ENCODE data around the gene ENPP6.
A peak's percentile ranks its signal among the peaks of the same experiment; 100 is the strongest.

ENPP6 gene

GRCh38 chr4:184188443-184189400 lies 29.0 kb downstream of the ENPP6 start:
- no peak for DNase-seq

DNA sequence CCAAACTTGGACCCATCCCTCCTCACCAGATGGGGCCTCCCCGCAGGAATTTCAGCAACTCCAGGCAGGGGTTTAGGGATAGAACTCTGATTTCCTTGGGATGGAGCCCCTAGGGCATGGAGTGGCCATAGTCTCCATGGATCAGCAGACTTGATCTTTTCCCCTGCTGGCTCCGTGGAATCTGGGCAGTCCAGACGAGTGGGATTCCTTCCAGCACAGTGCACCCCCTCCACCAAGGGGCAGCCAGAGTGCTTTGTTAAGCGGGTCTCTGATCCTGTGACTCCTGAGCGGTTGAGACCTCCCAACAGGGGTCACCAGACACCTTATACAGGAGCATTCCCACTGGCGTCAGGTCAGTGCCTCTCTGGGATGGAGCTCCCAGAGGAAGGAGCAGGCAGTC lies 40.4 kb downstream of the ENPP6 start:
- no peak for DNase-seq

DNA sequence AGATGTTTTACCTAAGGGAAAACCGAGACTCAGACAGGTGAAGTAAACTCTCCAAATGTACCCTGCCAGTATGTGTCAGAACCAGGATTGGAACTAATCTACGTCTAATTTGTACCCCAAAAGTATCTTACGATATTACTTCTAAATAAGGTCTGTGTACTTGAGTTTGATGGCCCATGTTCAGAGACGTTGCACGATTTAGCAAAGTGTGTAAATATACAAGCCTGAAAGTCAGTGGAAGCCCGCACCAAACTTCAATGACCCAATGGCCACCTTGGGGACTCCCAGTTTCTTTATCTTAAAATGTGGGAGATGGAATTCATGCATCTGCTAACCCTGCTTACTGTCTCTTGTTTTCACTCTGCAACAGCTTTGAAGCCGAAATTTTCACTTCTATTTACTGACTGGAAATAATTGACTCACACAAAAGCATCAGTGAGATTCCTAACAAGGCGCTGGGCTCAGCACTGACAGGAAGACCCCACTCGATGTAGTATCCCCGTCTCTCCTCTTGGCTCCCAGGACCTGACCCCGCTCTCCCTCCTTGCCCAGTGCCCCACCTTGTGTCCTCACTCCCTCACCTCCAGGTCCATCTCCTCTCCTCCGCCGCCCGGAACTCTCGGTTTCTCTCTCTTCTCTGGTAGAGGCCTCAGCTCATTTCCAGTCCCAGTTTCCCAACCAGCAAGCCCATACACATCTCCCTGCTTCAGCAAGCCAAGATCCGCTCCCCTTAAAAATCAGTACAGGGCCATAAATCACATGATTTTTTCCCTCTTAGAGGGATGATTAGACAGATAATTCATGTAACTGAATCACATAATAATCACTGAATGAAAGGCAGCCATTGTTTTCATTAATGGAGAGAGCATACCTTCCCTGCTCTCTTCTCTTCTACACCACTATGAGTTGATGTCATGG lies 42.8 kb downstream of the ENPP6 start:
- no peak for DNase-seq

- peak; percentile 81 for DNase-seq
Observed at GRCh38 chr4:184171011-184171410, 46.7 kb downstream of the ENPP6 start.

DNA sequence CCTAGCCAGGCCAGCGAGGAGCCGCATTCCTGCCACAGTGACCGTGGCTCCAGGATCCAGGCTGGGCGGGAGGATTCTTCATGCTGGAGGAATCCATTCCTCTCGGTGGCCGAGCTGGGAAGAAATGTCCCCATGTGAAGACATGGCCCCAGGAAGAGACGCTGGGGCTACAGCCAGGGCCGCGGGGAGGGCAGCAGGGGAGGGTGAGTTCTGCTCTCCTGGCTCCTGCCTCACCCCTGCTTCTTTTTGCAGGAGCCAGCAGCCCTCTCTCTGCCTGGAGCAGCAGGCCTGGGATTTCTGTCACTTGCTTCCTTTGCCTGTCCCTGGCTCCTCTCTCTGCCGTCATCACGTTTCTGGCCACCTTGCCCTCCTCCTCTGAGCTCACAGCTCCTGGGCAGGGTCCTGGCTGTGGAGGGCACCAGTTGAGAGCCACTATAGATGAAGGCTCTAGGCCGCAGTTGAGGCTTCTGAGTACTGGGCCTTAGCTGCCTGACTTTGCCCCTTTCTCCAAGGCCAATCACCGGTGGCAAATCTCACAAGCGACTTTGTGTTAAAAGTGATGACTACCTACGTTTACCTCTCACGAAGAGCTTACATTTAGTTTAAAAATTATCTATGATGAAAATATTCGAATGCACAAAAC lies 48.3 kb downstream of the ENPP6 start:
- DNase-seq: no peak

DNA sequence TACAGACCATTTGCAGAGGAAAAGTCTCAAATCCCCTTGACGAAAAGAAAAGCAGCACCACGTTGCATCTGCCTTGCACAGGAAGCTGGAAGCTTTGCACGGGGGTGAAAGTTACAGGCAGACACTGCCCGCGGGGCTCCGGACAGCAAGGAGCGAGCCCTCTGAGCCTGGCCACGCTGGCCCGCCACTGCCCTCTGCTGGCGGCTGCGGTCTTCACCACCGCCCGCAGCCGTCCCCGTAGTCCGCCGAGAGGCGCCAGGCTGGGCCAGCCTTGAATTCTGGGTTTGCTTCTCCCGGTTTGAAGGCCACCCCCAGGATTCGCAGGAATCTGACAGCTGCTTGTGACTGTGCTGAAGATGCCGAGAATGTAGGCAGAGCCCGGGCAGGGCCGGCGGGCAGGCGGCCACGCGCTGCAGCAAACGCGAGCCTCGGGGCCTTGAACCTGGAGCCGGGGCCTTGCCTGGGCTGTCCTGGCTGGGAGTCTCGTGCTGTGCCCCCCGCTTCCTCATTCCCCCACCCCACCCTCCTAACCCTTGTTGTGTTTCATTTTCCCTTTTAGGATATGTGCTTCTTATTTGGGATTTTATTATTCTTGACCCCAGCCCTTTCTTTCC lies 49.2 kb downstream of the ENPP6 start:
- DNase-seq: peak; percentile 86

DNA sequence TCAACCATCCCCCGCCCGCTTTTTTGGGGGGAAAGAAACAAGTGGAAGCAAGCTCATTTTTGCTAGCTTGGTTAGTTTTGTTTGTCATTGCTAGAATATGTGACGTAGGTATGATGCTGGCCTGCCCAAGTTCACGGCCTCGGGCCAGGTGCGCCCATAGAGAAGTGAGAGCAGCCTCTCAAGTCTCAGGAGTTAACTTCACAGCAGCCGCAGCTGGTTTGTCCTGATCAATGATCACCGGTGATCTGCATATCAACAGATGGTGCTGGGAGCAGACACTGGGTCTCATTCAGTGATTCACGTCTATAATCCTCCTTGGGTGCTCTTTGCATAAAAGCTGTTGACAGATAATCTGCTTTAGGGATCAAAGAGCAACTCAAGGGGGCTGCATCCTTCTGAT lies 50.1 kb downstream of the ENPP6 start:
- DNase-seq: no peak

DNA sequence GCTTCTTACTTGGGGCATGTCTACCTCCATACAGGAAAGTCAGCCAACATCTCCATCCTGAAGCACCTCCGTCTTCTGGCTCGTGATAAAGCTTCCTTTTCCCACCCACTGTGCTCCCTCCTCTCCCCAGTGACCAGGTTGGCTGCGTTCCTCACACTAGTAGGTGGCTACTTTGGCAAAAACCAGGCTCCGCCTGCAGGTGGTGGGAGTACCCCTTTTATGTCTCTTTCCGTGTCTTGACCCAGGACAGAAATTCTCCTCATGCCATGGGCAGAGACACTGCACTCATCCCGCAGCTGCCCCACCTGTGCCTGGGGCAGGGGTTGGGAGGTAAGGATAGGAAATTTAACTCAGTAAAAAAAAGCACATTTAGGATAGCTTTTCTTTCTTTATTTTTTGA lies 50.9 kb downstream of the ENPP6 start:
- no peak for DNase-seq

DNA sequence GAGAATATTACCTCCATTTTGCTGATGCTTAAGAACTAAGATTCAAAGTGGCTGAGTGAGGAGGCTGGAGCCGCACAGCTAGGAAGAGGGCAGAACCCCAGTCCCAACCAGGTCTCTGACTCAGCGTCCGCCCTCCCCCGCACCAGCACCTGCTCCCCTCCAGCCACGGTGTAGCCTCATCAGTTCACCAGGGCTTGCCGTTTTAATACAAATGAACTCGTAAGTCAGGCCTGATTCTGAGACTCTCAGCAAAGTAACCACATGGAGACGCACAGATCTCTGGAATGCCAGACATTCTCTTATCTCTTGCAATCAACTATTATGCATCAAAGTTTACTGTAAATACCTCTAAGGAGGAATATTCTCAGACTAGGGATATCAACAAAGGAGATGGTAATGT lies 52.4 kb downstream of the ENPP6 start:
- no peak for DNase-seq

GRCh38 chr4:184163813-184164212 lies 53.9 kb downstream of the ENPP6 start:
- DNase-seq: peak; percentile 74

DNA sequence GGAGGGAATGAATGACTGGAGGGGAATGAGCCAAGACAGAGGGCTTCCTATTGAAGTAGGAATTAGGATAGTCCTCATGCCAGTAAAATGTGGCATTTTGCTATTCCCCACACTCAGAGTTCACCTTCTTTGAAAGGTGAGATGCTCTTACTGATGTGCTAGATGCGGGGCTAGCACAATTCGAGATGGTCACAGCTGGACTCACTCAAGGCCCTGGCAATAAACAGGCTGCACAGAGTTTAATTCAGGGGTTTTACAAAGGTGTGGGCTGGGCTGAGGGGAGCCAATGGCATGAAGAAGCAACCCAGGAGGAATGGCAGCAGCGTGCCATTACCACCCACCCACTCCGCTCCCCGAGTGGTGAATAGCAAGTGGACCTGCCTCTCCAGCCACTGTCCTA lies 55.1 kb downstream of the ENPP6 start:
- no peak for DNase-seq

- DNase-seq: no peak
Observed at GRCh38 chr4:184157322-184157721, 60.4 kb downstream of the ENPP6 start.

- DNase-seq: no peak
Observed at GRCh38 chr4:184156163-184156920, 61.3 kb downstream of the ENPP6 start.

DNA sequence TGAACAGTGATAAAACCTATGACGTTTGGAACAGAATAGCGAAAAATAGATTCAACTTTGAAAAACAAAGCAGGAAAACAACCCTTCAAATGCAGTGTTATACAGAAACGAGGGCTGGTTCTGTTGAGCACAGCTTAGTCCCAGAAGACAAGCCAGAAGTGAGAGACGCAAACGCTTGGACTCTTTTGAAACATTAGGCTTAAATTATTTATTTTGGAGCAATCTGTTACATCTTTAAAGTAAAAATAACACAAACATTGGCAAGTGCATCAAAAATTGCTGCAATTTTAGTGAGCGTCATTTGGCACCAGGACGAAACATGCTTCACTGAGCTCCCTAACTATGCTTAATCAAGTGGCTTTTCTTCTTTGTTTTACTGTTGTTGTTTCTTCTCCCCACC lies 63.5 kb downstream of the ENPP6 start:
- no peak for DNase-seq

GRCh38 chr4:184153781-184154180 lies 63.9 kb downstream of the ENPP6 start:
- DNase-seq: no peak

GRCh38 chr4:184151988-184152485 lies 65.6 kb downstream of the ENPP6 start:
- DNase-seq: no peak

DNA sequence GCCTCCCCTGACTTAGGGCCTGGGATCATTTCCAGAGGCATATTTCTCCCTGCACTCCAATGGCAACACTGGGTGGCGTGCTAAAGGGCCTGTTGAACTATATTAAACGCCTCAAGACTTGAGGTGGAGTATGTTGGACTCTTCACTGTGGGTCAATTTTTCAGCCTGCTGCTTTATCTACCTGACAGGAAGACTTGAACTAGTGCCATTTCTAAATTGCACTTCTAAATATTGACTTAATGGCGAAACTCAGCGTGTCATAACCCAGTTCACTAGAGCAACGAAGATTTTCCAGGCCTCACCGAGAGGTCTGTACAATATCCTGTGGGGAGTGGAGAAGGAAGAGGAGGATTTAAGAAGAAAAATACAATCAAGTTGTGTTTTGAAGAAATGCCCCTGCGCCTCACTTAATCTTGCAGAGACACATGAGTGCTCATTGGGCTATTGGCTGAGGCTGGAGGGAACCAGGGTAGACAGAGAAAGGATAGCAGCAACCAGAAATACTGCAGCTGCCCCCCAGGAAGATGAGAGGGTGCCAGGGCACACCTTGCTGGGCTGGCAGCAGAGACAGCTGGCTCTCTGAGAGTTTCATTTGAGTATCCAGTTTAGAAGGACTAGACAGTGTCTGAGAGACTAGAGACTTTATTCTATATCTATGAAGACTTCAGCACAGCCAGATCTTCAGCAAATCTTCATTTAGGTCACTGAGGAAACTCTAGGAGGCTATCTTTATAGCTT lies 67.4 kb downstream of the ENPP6 start:
- DNase-seq: no peak

DNA sequence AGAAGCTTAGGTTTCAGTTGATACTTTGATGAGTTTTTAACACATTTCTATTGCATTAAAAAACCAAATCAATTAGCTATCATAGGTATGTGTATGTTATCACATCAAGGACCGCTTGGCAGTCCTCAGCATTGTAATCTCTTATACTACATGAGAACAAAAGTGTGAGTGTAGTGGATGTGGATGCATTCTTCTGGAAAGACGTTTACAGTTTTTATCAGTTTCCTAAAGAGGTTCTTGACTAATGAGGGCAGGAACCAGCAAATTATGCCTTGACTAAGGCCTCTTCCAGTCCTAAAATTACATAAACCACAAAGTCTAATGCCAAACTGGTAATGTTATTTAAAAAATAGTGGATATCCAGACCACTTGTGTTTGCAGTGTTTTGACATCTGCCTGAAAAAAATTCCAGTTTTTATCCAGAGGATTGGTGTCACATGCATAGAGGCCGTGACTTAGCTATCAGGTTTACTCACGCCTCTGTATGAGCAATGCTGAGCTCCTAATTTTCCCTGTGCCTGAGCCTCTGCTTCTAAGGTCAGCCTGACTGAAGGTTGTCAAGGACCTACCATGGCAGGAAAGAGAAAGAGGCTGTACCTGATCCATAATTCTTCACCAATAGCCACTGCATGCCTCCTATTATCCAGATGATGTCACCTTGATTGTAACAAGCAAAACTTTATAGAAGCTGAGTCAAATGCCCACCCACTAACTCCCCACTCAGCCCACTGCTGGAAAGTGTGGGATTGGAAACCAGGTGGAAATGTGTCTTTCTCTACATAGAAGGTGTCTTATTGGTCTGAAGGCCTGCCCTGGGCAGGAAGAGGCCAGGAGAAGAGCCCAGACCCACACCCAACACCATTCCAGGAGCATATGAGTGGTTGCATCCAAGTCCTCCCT lies 68.7 kb downstream of the ENPP6 start:
- DNase-seq: no peak

- no peak for DNase-seq
Observed at GRCh38 chr4:184147858-184148737, 69.6 kb downstream of the ENPP6 start.
